ENCODE results near the gene PDE1C.

- TF ChIP-seq CTCF (conservative IDR thresholded peaks at IDR 0.05; ENCODE audit: low read length), result no peak
- TF ChIP-seq EZH2phosphoT487 (IDR thresholded peaks at IDR 0.05; ENCODE audit: borderline replicate concordance), result no peak
Observed at GRCh38 chr7:32048970-32049491, 21.2 kb downstream of the PDE1C start.
